ENCODE results near the gene MAML3.

Gene MAML3

DNA sequence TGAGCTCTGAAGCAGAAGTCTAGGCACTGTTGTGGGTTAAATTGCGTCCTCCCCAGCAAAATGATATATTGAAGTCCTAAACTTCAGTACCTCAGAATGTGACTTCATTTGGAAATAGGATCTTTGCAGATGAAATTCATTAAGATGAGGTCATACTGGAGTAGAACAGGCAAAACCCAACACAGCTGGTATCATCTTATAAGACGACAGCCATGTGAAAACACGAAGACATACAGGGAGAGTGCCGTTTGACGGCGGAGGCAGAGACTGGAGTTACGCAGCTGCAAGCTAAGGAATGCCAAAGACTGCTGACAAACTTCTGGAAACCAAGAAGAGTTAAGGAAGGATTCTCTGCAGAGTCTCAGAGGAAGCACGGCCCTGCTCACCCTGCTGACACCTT lies 241.5 kb downstream of the MAML3 start:
- no peaks in the 10 kb centered on the region for H3K27me3 ChIP-seq (ENCODE audit: low read depth, low read length)
- no peaks in the 10 kb centered on the region for H3K36me3 ChIP-seq (ENCODE audit: control insufficient read depth in 1 of 2, insufficient read depth in 2 of 2, low read length in 2 of 2)
- no peak overlapping the region for H3K4me3 ChIP-seq (ENCODE audit: low read depth in 1 of 2, low read length in 2 of 2)
- H3K9me3 ChIP-seq (ENCODE audit: control insufficient read depth in 1 of 2, low read length in 2 of 2) = no peaks in the 10 kb centered on the region
- H3K4me1 ChIP-seq (ENCODE audit: control insufficient read depth in 1 of 2, insufficient read depth in 2 of 2, low read length in 2 of 2) = peaks cover 0 to 26% of the 10 kb centered on the region in 2 donors
- H3K27ac ChIP-seq (ENCODE audit: low read length) = no peak overlapping the region

DNA sequence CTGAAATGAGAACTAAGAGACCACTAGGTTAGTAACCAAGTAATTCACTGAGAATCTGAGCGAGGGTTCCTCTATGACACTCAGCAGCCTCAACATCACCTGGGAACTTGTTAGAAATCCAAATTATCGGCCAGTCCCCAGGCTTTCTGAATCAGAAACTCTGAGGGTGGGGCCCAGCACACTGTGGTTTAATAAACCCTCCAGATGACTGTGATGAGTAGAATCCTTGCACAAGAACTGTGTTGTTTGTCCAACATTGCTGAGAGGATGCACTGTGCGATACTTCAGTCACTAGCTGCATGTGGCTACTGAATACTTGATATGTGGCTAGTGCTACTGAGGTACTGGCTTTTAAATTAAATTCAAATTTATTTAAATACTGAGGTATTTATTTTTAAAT lies 243.9 kb downstream of the MAML3 start:
- Histone ChIP-seq H3K36me3 (ENCODE audit: control insufficient read depth in 1 of 2, insufficient read depth in 2 of 2, low read length in 2 of 2) (no peaks in the 10 kb centered on the region), H3K27ac (ENCODE audit: low read length) (no peak overlapping the region), H3K27me3 (ENCODE audit: low read depth, low read length) (no peaks in the 10 kb centered on the region), H3K9me3 (ENCODE audit: control insufficient read depth in 1 of 2, low read length in 2 of 2) (no peaks in the 10 kb centered on the region), H3K4me1 (ENCODE audit: control insufficient read depth in 1 of 2, insufficient read depth in 2 of 2, low read length in 2 of 2) (peaks cover 0 to 24% of the 10 kb centered on the region in 2 donors), H3K4me3 (ENCODE audit: low read depth in 1 of 2, low read length in 2 of 2) (no peak overlapping the region)

DNA sequence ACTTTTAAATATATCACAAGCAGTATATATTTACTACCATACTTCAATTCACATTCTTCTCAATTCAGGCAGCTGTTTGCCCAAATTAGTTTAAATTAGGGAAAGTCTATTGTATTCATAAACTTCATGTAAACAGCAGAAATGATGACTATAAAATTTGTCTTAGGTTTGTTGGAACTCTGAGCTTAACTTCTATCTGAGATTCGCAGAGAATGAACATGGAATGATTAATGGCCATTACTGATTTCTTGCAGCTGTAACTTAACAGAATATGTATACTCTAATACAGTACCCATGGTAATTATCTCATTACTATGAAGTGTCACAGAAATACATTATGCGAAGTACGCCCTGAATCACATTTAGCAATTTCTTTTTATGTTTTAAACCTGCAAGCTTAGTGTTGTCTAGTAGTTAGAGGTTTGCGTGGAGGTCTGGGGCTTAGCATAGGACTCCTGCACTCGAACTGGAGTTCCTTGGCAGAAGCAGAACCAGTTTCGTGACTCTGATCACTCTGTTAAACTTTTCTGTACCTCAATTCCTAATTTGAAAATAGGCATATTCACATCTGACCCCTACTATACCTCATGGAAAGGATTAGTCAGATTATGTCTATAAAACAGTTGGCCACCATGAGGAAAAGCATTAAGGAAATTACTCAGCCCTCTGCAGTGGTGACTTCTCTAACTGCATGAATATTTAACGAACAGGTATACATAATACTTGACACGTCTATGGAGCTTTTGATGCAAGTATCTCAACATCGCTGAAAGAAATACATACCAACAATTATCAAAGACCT lies 245.1 kb downstream of the MAML3 start:
- H3K4me3 ChIP-seq (ENCODE audit: low read depth in 1 of 2, low read length in 2 of 2) = no peak overlapping the region
- no peaks in the 10 kb centered on the region for H3K9me3 ChIP-seq (ENCODE audit: control insufficient read depth in 1 of 2, low read length in 2 of 2)
- H3K4me1 ChIP-seq (ENCODE audit: control insufficient read depth in 1 of 2, insufficient read depth in 2 of 2, low read length in 2 of 2) = peaks cover 0 to 12% of the 10 kb centered on the region in 2 donors
- H3K27ac ChIP-seq (ENCODE audit: low read length) = no peak overlapping the region
- no peaks in the 10 kb centered on the region for H3K36me3 ChIP-seq (ENCODE audit: control insufficient read depth in 1 of 2, insufficient read depth in 2 of 2, low read length in 2 of 2)
- H3K27me3 ChIP-seq (ENCODE audit: low read depth, low read length) = no peaks in the 10 kb centered on the region

DNA sequence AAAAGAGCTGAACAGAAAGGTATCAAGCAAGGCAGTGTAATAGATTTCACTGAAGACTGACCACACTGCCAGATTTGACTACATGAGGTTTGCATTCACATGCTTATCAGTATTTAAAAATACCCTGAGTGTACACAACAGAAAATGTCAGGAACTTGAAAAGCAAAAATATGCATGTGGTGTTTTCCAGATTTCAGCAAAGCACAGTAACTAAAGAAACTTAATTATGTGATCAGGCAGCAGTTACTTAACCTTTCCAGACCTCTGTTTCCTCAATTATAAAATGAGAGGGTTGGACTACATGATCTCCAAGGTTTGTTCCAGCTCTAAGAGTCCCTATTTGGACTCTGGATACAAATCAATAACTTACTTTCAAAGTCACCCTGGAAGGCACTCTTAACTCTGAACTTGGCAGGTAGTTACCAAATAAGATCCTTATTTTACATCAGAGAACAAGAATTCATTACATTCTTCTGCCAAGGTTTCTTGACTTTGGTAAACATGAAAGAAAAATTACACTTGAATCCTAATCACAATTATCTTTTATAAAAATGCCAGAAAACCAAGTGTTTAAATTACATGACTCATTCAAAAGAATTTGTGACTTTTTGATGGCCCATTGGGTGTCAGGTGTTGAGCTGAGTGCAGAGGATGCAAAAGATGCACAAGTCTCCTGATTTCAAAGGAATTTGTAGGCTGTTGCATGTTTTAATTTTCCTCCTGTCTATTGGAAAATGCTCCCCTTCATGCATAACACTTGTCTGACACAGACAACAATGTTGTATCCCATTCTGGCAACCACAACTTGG lies 246.8 kb downstream of the MAML3 start:
- H3K4me3 ChIP-seq (ENCODE audit: low read depth in 1 of 2, low read length in 2 of 2) = no peak overlapping the region
- H3K27ac ChIP-seq (ENCODE audit: low read length) = no peak overlapping the region
- H3K27me3 ChIP-seq (ENCODE audit: low read depth, low read length) = no peaks in the 10 kb centered on the region
- H3K4me1 ChIP-seq (ENCODE audit: control insufficient read depth in 1 of 2, insufficient read depth in 2 of 2, low read length in 2 of 2) = no peaks in the 10 kb centered on the region
- H3K36me3 ChIP-seq (ENCODE audit: control insufficient read depth in 1 of 2, insufficient read depth in 2 of 2, low read length in 2 of 2) = no peaks in the 10 kb centered on the region
- H3K9me3 ChIP-seq (ENCODE audit: control insufficient read depth in 1 of 2, low read length in 2 of 2) = no peaks in the 10 kb centered on the region

GRCh38 chr4:139905489-139905888 lies 248.5 kb downstream of the MAML3 start:
- Histone ChIP-seq H3K4me1 (ENCODE audit: control insufficient read depth in 1 of 2, insufficient read depth in 2 of 2, low read length in 2 of 2) (no peaks in the 10 kb centered on the region), H3K36me3 (ENCODE audit: control insufficient read depth in 1 of 2, insufficient read depth in 2 of 2, low read length in 2 of 2) (no peaks in the 10 kb centered on the region), H3K4me3 (ENCODE audit: low read depth in 1 of 2, low read length in 2 of 2) (no peak overlapping the region), H3K27me3 (ENCODE audit: low read depth, low read length) (no peaks in the 10 kb centered on the region), H3K27ac (ENCODE audit: low read length) (no peak overlapping the region), H3K9me3 (ENCODE audit: control insufficient read depth in 1 of 2, low read length in 2 of 2) (no peaks in the 10 kb centered on the region)

DNA sequence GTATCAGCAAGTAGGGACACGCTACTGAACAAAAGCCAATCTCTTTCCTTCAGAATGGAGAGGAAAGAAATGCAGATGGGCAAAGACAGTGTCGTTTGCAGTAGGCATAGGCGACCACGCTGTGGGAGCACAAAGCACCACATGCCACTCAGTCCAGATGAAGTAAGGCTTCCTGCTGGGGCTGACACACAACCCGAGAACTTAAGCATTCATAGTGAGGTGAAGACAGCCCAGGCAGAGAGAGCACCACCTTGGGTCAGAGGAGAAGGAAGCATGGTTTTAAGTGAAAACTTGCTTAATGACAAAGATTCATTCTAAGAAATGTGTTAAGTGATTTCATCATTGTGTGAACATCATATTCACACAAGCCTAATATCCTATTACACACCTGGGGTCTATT lies 249.6 kb downstream of the MAML3 start:
- H3K4me3 ChIP-seq (ENCODE audit: low read depth in 1 of 2, low read length in 2 of 2) = no peak overlapping the region

DNA sequence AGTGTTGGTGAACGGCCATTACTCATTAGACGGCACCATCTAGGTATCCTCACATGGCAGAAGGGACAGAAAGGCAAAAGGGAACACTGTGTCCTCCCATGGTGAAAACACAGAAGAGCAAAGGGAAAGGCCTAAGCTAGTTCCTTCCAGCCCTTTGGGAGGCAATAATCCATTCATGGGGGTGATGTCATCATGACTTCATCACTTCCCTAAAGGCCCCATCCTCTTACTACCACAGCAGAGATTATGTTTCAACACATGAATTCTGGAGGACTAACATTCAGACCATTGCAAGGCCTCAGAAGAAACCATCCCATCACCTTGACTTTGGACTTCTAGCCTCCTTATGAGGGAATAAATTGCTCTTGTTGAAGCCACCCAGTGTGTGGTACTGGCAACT lies 250.1 kb downstream of the MAML3 start:
- H3K4me1 ChIP-seq (ENCODE audit: control insufficient read depth in 1 of 2, insufficient read depth in 2 of 2, low read length in 2 of 2) = no peaks in the 10 kb centered on the region

More for the DNA sequence above, 249.6 kb downstream of the MAML3 start:
- no peaks in the 10 kb centered on the region for H3K27me3 ChIP-seq (ENCODE audit: low read depth, low read length)
- H3K4me1 ChIP-seq (ENCODE audit: control insufficient read depth in 1 of 2, insufficient read depth in 2 of 2, low read length in 2 of 2) = no peaks in the 10 kb centered on the region
- no peaks in the 10 kb centered on the region for H3K9me3 ChIP-seq (ENCODE audit: control insufficient read depth in 1 of 2, low read length in 2 of 2)
- H3K27ac ChIP-seq (ENCODE audit: low read length) = no peak overlapping the region
- H3K36me3 ChIP-seq (ENCODE audit: control insufficient read depth in 1 of 2, insufficient read depth in 2 of 2, low read length in 2 of 2) = no peaks in the 10 kb centered on the region

DNA sequence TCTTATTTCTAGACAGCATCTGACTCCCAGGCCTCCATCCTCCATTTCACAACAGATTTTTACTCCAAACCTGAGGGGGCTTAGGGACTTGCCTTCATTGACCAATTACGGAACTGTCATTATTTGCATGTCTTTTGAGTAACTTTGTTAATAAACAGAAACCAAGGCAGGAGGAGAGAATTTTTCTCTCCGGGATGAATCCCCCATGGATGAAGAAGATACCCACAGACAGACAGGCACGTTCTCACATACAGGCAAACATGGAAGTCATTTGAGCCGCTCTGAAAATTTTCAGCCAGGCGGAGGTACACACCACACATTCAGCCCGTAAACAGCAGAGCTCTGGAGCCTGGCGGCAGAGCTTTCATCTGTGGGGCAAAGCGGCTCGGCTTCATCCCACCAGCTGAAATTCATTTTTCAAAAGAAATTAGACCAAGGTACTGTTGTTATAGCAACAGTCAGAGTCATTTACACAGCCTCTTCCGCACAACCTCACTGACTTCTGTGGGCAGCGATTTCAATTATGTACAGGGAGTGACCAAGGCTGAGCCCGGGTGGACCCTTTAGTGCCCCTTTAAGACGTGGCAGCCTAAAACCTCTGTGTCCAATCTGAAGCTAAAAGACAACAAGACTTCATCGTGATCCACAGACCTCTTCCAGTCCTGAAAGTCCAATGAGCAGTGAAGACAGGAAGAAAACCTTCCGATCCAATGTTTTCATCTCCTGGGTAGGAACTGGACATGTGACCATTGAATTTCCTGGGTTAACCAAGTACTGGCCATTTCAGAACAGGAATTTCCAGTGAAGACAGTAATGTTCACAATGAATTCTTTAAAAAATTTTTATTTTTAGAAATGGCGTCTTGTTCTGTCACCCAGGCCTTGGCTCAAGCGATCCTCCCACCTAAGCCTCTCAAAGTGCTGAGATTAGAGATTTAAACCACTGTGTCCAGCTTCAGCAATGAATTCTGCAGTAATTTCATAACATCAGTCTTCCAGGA lies 251.4 kb downstream of the MAML3 start:
- H3K27ac ChIP-seq (ENCODE audit: low read length) = peak overlapping the region; percentile 74
- no peaks in the 10 kb centered on the region for H3K36me3 ChIP-seq (ENCODE audit: control insufficient read depth in 1 of 2, insufficient read depth in 2 of 2, low read length in 2 of 2)
- no peaks in the 10 kb centered on the region for H3K27me3 ChIP-seq (ENCODE audit: low read depth, low read length)
- H3K4me1 ChIP-seq (ENCODE audit: control insufficient read depth in 1 of 2, insufficient read depth in 2 of 2, low read length in 2 of 2) = no peaks in the 10 kb centered on the region
- H3K9me3 ChIP-seq (ENCODE audit: control insufficient read depth in 1 of 2, low read length in 2 of 2) = no peaks in the 10 kb centered on the region
- H3K4me3 ChIP-seq (ENCODE audit: low read depth in 1 of 2, low read length in 2 of 2) = peak overlapping the region; percentile 59 to 60

More for the DNA sequence above, 250.1 kb downstream of the MAML3 start:
- Histone ChIP-seq H3K9me3 (ENCODE audit: control insufficient read depth in 1 of 2, low read length in 2 of 2) (no peaks in the 10 kb centered on the region), H3K27me3 (ENCODE audit: low read depth, low read length) (no peaks in the 10 kb centered on the region), H3K36me3 (ENCODE audit: control insufficient read depth in 1 of 2, insufficient read depth in 2 of 2, low read length in 2 of 2) (no peaks in the 10 kb centered on the region), H3K27ac (ENCODE audit: low read length) (no peak overlapping the region), H3K4me3 (ENCODE audit: low read depth in 1 of 2, low read length in 2 of 2) (no peak overlapping the region)

GRCh38 chr4:139901531-139902320 lies 252.3 kb downstream of the MAML3 start:
- Histone ChIP-seq H3K27me3 (ENCODE audit: low read depth, low read length) (no peaks in the 10 kb centered on the region), H3K36me3 (ENCODE audit: control insufficient read depth in 1 of 2, insufficient read depth in 2 of 2, low read length in 2 of 2) (no peaks in the 10 kb centered on the region), H3K9me3 (ENCODE audit: control insufficient read depth in 1 of 2, low read length in 2 of 2) (no peaks in the 10 kb centered on the region), H3K27ac (ENCODE audit: low read length) (peak overlapping the region; percentile 74), H3K4me1 (ENCODE audit: control insufficient read depth in 1 of 2, insufficient read depth in 2 of 2, low read length in 2 of 2) (no peaks in the 10 kb centered on the region), H3K4me3 (ENCODE audit: low read depth in 1 of 2, low read length in 2 of 2) (peak overlapping the region; percentile 59 to 60)

DNA sequence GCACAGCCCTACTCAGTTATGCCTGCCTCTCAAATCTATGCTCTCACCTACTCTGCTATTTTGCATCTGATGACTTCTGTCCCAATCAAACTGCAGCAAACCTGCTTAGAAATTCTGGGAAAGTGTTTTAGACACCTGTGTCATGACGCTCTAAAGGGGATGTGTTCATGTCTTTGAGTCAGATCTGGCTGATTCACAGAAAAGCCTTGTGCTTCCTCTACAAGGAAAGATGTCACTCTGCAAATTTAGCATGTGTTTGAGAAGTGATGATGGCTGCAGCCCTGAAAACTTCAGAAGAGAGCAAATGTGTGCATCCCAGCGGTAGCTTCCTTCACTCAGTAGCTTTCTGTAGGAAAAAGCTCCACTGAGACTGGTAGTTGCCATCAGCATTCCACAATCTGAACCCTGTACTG lies 253.0 kb downstream of the MAML3 start:
- H3K4me3 ChIP-seq (ENCODE audit: low read depth in 1 of 2, low read length in 2 of 2) = peak overlapping the region in 1 of 2 donors; percentile 60
- H3K27me3 ChIP-seq (ENCODE audit: low read depth, low read length) = no peaks in the 10 kb centered on the region
- no peaks in the 10 kb centered on the region for H3K9me3 ChIP-seq (ENCODE audit: control insufficient read depth in 1 of 2, low read length in 2 of 2)
- H3K4me1 ChIP-seq (ENCODE audit: control insufficient read depth in 1 of 2, insufficient read depth in 2 of 2, low read length in 2 of 2) = no peaks in the 10 kb centered on the region
- no peaks in the 10 kb centered on the region for H3K36me3 ChIP-seq (ENCODE audit: control insufficient read depth in 1 of 2, insufficient read depth in 2 of 2, low read length in 2 of 2)
- peak overlapping the region; percentile 74 for H3K27ac ChIP-seq (ENCODE audit: low read length)
